T-cell (primary cell): ENCODE measurements around the gene PRSS16. TPM values are rescaled to one million over a fixed set of nuclear protein-coding genes. Genes with fewer than 3 reads are reported as not detected.
A peak's percentile ranks its signal among the peaks of the same experiment; 100 is the strongest.

ENCODE experiments used
- ATAC-seq, 4 experiments: fragments of 200-7000 bp in 3 of 4; fragments of 150-1000 bp in 1 of 4; cut with Tn5 transposase; replicated peaks in 1 of 4; 1 replicate in 3 of 4; 2 replicates in 1 of 4; pipeline ENCODE4 v1.10.0; 2021; ENCODE audit warnings: moderate library complexity in 3 of 4, mild to moderate bottlenecking in 2 of 4, moderate number of reproducible peaks in 1 of 4
- CTCF ChIA-PET, 2 donors: fragments of 300-600 bp; sonication (Branson Sonifier 250); formaldehyde crosslinking; loops; one replicate each; lab custom pipeline; 2022; ENCODE audit warnings: antibody characterized with exemption in 2 of 2; lab: Charles Lee
- POLR2A ChIA-PET, 2 donors: fragments of 300-600 bp; sonication (Branson Sonifier 250); formaldehyde crosslinking; loops; one replicate each; lab custom pipeline; 2022; ENCODE audit warnings: antibody characterized with exemption in 2 of 2; lab: Charles Lee
- DNase-seq, 35 experiments: peaks; one replicate each; pipeline versions ENCODE4 v3.0.0 to v3.0.0-alpha.2; 2013 to 2023
- H3K27ac ChIP-seq: one replicate; pipeline ENCODE4 v1.5.1; 2013; ENCODE audit warnings: low read length
- H3K27me3 ChIP-seq, 2 experiments: replicated peaks in 1 of 2; 1 replicate in 1 of 2; 2 replicates in 1 of 2; pipeline versions ENCODE4 v1.6.1 to v1.7.0; 2013; ENCODE audit warnings: low read length in 1 of 2, mixed read lengths in 1 of 2; ENCODE audit not compliant: control insufficient read depth in 2 of 2, insufficient read depth in 2 of 2; ENCODE audit errors: extremely low read depth in 1 of 2
- H3K36me3 ChIP-seq, 2 donors: 1 replicate in 1 of 2; 2 replicates in 1 of 2; pipeline versions ENCODE4 v1.6.1 to v1.7.0; 2013; ENCODE audit warnings: low read length in 1 of 2; ENCODE audit not compliant: control insufficient read depth in 2 of 2, insufficient read depth in 1 of 2; ENCODE audit errors: extremely low read depth in 1 of 2
- H3K4me1 ChIP-seq, 2 experiments: 1 replicate in 1 of 2; 2 replicates in 1 of 2; pipeline versions ENCODE4 v1.6.1 to v1.7.0; 2013; ENCODE audit warnings: low read length in 2 of 2, mixed read lengths in 1 of 2; ENCODE audit not compliant: insufficient read depth in 2 of 2, control insufficient read depth in 1 of 2; ENCODE audit errors: extremely low read depth in 1 of 2
- H3K4me3 ChIP-seq, 2 donors: 1 replicate in 1 of 2; 2 replicates in 1 of 2; pipeline versions ENCODE4 v1.5.1 to v1.7.0; 2013; ENCODE audit warnings: mild to moderate bottlenecking in 2 of 2, low read length in 1 of 2, moderate library complexity in 1 of 2; ENCODE audit not compliant: control insufficient read depth in 1 of 2; ENCODE audit errors: extremely low read depth in 1 of 2
- H3K9me3 ChIP-seq: 2 replicates; pipeline ENCODE4 v1.7.0; 2013
- H3K27ac Mint-ChIP-seq, 2 donors: one replicate each; pipeline ENCODE4 v1.8.0; 2020 to 2021; ENCODE audit warnings: mild to moderate bottlenecking in 2 of 2, mixed read lengths in 2 of 2
- H3K27me3 Mint-ChIP-seq, 2 donors: one replicate each; pipeline ENCODE4 v1.8.0; 2021 to 2022; ENCODE audit warnings: mixed read lengths in 2 of 2
- H3K36me3 Mint-ChIP-seq: one replicate; pipeline ENCODE4 v1.8.0; 2021; ENCODE audit warnings: mixed read lengths
- H3K4me1 Mint-ChIP-seq, 3 donors: one replicate each; pipeline ENCODE4 v1.8.0; 2020 to 2022; ENCODE audit warnings: mixed read lengths in 3 of 3, mild to moderate bottlenecking in 1 of 3
- H3K4me3 Mint-ChIP-seq, 3 donors: one replicate each; pipeline ENCODE4 v1.8.0; 2020 to 2022; ENCODE audit warnings: mild to moderate bottlenecking in 3 of 3, mixed read lengths in 3 of 3, moderate library complexity in 3 of 3
- H3K9me3 Mint-ChIP-seq, 3 donors: one replicate each; pipeline ENCODE4 v1.8.0; 2020 to 2022; ENCODE audit warnings: mixed read lengths in 3 of 3
- WGBS: methylation state at CpG from one replicate; pipeline ENCODE4 v1.1.5; 2013; ENCODE audit warnings: missing lambda C conversion rate; ENCODE audit not compliant: insufficient coverage; 5-methylcytosine and 5-hydroxymethylcytosine counted together
- total RNA-seq, 35 experiments: library from RNA in 6 of 35; stranded (reverse) in 6 of 35; fragments of 120-200 nt in 1 of 35; gene quantifications; one replicate each; pipeline versions ENCODE4 v1.2.1 to v1.2.4 and lab custom pipeline; 2013 to 2026

The PRSS16 gene
- total RNA-seq, 5 donors from 2014 or later (not counting 1 experiment from before 2014, with no cell fraction given), result 0.43 to 3.2 (median 2.1) TPM

- WGBS, result 7% methylated on average over 3 of the region's 5 CpGs
- Mint-ChIP-seq H3K36me3 (peaks cover 8% of the 10 kb centered on the region), H3K9me3 (peaks cover 12 to 37% (median 30%) of the 10 kb centered on the region in 3 donors), H3K4me1 (peaks cover 0 to 9% (median 3%) of the 10 kb centered on the region in 3 donors), H3K4me3 (no peak overlapping the region), H3K27me3 (peaks cover 85 to 88% of the 10 kb centered on the region in 2 donors), H3K27ac (peak overlapping the region in 1 of 2 donors; percentile 38)
- POLR2A ChIA-PET, result interaction anchor here in 1 of 2 donors (0.6 kb wide), 1 partner anchor 229 kb away, joined by 6 read pairs; no protein-coding TSS in a partner anchor
- Histone ChIP-seq H3K4me1 (no peaks in the 10 kb centered on the region), H3K4me3 (no peak overlapping the region), H3K27me3 (peaks cover 38 to 61% of the 10 kb centered on the region in 2 experiments), H3K27ac (no peak overlapping the region), H3K9me3 (peaks cover 2% of the 10 kb centered on the region), H3K36me3 (no peaks in the 10 kb centered on the region)
- CTCF ChIA-PET, result interaction anchor here in 1 of 2 donors (0.8 kb wide), 1 partner anchor 20 kb away, joined by 6 read pairs; no protein-coding TSS in a partner anchor
- ATAC-seq (no peak), DNase-seq (no peak)
Observed at GRCh38 chr6:27294409-27294808, 46.9 kb downstream of the PRSS16 start.

DNA sequence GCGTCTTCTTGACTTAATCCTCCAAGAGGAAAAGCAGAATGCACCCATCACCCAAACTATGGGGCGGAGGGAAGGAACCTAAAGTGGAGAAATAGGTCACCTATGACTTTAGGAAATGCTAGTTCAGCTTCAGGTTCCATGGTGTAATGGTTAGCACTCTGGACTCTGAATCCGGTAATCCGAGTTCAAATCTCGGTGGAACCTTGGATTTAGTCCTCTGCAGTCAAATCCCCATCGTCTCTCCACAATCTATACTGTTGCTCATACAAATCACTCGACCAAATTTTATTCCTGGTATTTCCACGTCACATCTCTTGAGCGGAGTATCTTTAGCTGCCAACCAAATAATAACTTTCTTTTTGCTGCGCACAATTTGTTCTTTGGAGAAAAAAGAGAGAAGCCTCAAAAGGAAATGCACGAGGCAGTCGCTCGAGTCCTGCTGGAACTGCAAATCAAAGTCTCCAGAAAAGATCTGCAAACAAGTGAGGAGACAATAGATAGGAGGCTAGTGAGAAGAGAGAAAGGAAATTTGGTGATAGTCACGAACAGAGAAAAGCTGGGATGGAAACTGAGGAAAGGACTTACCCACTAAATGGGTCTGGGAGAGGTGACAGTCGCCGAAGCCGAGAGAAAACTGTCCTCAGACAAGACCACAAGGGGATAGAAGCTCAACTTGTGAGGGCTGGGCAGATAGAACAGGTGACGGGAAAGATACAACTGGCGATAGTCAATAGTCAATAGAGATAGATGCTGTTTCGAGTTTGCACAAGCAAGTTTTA, 48.0 kb downstream of the PRSS16 start:
- Histone ChIP-seq H3K27ac (no peak overlapping the region), H3K9me3 (peaks cover 2% of the 10 kb centered on the region), H3K4me1 (no peaks in the 10 kb centered on the region), H3K27me3 (peaks cover 40 to 65% of the 10 kb centered on the region in 2 experiments), H3K36me3 (no peaks in the 10 kb centered on the region), H3K4me3 (no peak overlapping the region)
- H3K27me3 Mint-ChIP-seq, result peaks cover 84 to 86% of the 10 kb centered on the region in 2 donors
- no peak overlapping the region for H3K4me3 Mint-ChIP-seq
- ChIA-PET CTCF (no interaction called here), POLR2A (interaction anchor here in 1 of 2 donors (0.6 kb wide), 1 partner anchor 386 kb away, joined by 9 read pairs; no protein-coding TSS in a partner anchor)
- H3K4me1 Mint-ChIP-seq, result peaks cover 0 to 9% (median 0%) of the 10 kb centered on the region in 3 donors
- WGBS, result 12% methylated on average over 14 of the region's 20 CpGs
- DNase-seq (no peak), ATAC-seq (no peak)
- peaks cover 4% of the 10 kb centered on the region for H3K36me3 Mint-ChIP-seq
- peak overlapping the region in 1 of 2 donors; percentile 48 for H3K27ac Mint-ChIP-seq
- peaks cover 12 to 30% (median 26%) of the 10 kb centered on the region in 3 donors for H3K9me3 Mint-ChIP-seq

- ChIA-PET CTCF (interaction anchor here in 1 of 2 donors (0.5 kb wide), 2 partner anchors 542 to 1515 kb away, joined by 3 read pairs; no protein-coding TSS in a partner anchor), POLR2A (interaction anchor here in 1 of 2 donors (0.5 to 0.6 kb wide), 2 partner anchors 37 to 386 kb away, joined by 3 to 9 read pairs; no protein-coding TSS in a partner anchor)
- Mint-ChIP-seq H3K27ac (peak overlapping the region in 1 of 2 donors; percentile 37), H3K27me3 (peaks cover 81 to 85% of the 10 kb centered on the region in 2 donors), H3K4me1 (peaks cover 0 to 9% (median 0%) of the 10 kb centered on the region in 3 donors), H3K4me3 (no peak overlapping the region), H3K36me3 (peaks cover 3% of the 10 kb centered on the region), H3K9me3 (peaks cover 12 to 23% (median 21%) of the 10 kb centered on the region in 3 donors)
- Histone ChIP-seq H3K4me1 (no peaks in the 10 kb centered on the region), H3K27me3 (peaks cover 38 to 63% of the 10 kb centered on the region in 2 experiments), H3K9me3 (peaks cover 2% of the 10 kb centered on the region), H3K27ac (no peak overlapping the region), H3K4me3 (no peak overlapping the region), H3K36me3 (no peaks in the 10 kb centered on the region)
- no peak for ATAC-seq
- 8% methylated on average over 14 of the region's 27 CpGs for WGBS
- DNase-seq, result no peak
Observed at GRCh38 chr6:27296106-27296783, 48.7 kb downstream of the PRSS16 start.

- DNase-seq, result no peak
- POLR2A ChIA-PET, result interaction anchor here in 1 of 2 donors (0.6 kb wide), 1 partner anchor 185 kb away, joined by 8 read pairs; no protein-coding TSS in a partner anchor
- peaks cover 9 to 15% (median 13%) of the 10 kb centered on the region in 3 donors for H3K9me3 Mint-ChIP-seq
- peak overlapping the region in 1 of 2 donors; percentile 63 for H3K27ac Mint-ChIP-seq
- Histone ChIP-seq H3K36me3 (no peaks in the 10 kb centered on the region), H3K27me3 (peaks cover 31 to 66% of the 10 kb centered on the region in 2 experiments), H3K4me3 (no peak overlapping the region), H3K27ac (no peak overlapping the region), H3K4me1 (no peaks in the 10 kb centered on the region), H3K9me3 (peaks cover 2% of the 10 kb centered on the region)
- H3K4me1 Mint-ChIP-seq, result peaks cover 0 to 9% (median 0%) of the 10 kb centered on the region in 3 donors
- no peak overlapping the region for H3K4me3 Mint-ChIP-seq
- no CpG with 5 or more reads among the region's 7 CpGs for WGBS
- peaks cover 3% of the 10 kb centered on the region for H3K36me3 Mint-ChIP-seq
- ATAC-seq, result no peak
- CTCF ChIA-PET, result no interaction called here
- peaks cover 78 to 86% of the 10 kb centered on the region in 2 donors for H3K27me3 Mint-ChIP-seq
Observed at GRCh38 chr6:27297484-27297856, 50.0 kb downstream of the PRSS16 start.

DNA sequence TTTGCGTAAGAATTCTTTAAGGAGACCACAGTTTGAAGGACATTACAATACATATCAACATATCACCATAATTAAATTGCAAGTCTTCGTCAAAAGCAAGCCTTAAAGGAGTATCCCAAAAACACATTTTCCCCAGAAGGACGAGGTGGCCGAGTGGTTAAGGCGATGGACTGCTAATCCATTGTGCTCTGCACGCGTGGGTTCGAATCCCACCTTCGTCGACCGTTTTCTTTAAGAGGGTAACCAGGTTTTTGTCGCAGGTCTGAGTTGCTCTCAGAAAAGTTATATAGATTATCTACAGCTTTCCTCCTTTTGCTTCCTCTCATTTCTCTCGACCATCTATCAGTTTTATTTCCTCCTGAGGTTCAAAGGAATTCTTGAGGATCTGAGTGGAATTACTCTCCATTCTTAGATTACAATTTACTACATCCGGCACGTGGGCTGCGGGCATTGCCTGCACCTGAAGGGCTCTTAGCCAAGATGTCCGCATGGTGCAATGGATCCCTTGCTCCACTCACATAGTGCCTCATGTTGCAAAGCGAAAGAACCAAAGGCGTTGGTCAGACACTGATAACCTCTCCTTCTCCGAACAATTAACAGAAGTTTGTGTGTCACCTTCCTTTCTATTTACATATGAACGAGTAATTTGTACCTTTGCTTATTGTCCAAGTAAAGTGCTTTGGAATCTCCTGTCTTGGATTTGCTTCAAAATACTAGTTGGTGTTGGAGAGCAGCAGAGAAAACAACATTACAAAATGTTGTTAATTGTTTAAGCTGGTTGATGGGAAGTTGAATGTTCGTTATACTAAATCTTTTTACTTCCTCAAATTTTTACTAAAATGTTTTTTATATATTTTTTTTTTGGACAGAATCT, 50.6 kb downstream of the PRSS16 start:
- H3K4me1 Mint-ChIP-seq, result peaks cover 0 to 9% (median 0%) of the 10 kb centered on the region in 3 donors

More for the DNA sequence above, 50.6 kb downstream of the PRSS16 start:
- Histone ChIP-seq H3K4me1 (no peaks in the 10 kb centered on the region), H3K4me3 (no peak overlapping the region), H3K27ac (no peak overlapping the region), H3K27me3 (peaks cover 31 to 65% of the 10 kb centered on the region in 2 experiments), H3K36me3 (no peaks in the 10 kb centered on the region), H3K9me3 (peaks cover 1% of the 10 kb centered on the region)
- Mint-ChIP-seq H3K27ac (peak overlapping the region in 1 of 2 donors; percentile 63), H3K36me3 (peaks cover 3% of the 10 kb centered on the region), H3K27me3 (peaks cover 84 to 91% of the 10 kb centered on the region in 2 donors), H3K9me3 (peaks cover 9 to 15% (median 13%) of the 10 kb centered on the region in 3 donors), H3K4me3 (no peak overlapping the region)
- no peak for ATAC-seq
- POLR2A ChIA-PET, result interaction anchor here in 1 of 2 donors (0.6 kb wide), 1 partner anchor 185 kb away, joined by 8 read pairs; no protein-coding TSS in a partner anchor
- WGBS, result 7% methylated on average over 3 of the region's 22 CpGs
- DNase-seq, result no peak
- CTCF ChIA-PET, result interaction anchor here in 1 of 2 donors (0.7 kb wide), 1 partner anchor 16 kb away, joined by 3 read pairs; no protein-coding TSS in a partner anchor
